Nephron (organoid): ENCODE data around the gene PATJ.

Source experiments
- H3K27ac Mint-ChIP-seq, 3 experiments: 2 replicates each; pipeline ENCODE4 v1.8.0; 2020; ENCODE audit warnings: mixed read lengths in 3 of 3, mild to moderate bottlenecking in 2 of 3, moderate library complexity in 1 of 3
- H3K27me3 Mint-ChIP-seq: 2 replicates; pipeline ENCODE4 v1.8.0; 2021; ENCODE audit warnings: low read depth, mild to moderate bottlenecking, moderate library complexity, mixed read lengths
- H3K36me3 Mint-ChIP-seq: 2 replicates; pipeline ENCODE4 v1.8.0; 2020; ENCODE audit warnings: low read depth, mixed read lengths
- H3K4me1 Mint-ChIP-seq: 2 replicates; pipeline ENCODE4 v1.8.0; 2020; ENCODE audit warnings: mixed read lengths
- H3K4me3 Mint-ChIP-seq, 3 experiments: 2 replicates each; pipeline ENCODE4 v1.8.0; 2020; ENCODE audit warnings: mild to moderate bottlenecking in 3 of 3, mixed read lengths in 3 of 3, moderate library complexity in 2 of 3
- H3K9me3 Mint-ChIP-seq: 2 replicates; pipeline ENCODE4 v1.8.0; 2020; ENCODE audit warnings: mixed read lengths
- CTCF ChIP-seq, 3 experiments: fragments of 200-600 bp; sonication (generic); IDR thresholded peaks; one replicate each; pipeline ENCODE4 v1.5.0; 2021; ENCODE audit warnings: antibody characterized with exemption in 3 of 3; ENCODE audit not compliant: unreplicated experiment in 3 of 3

PATJ gene

DNA sequence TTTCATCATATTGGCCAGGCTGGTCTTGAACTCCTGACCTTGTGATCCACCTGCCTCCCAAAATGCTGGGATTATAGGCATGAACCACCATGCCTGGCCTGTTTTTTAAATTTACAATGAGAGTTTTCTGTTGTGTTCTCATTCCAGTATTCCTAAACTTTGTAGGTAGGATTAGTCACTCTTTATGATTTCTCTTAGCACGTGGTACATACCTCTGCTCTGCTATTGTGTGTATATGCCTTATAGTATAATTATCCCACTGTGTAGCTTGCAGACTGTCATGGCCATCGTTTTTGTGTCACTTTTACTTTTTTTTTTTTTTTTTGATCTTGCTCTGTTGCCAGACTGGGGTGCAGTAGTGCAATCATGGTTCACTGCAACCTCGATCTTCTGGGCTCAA lies 14.5 kb downstream of the PATJ start:
- H3K36me3 Mint-ChIP-seq = no peaks in the 10 kb centered on the region
- H3K4me3 Mint-ChIP-seq = no peak overlapping the region
- H3K27ac Mint-ChIP-seq = no peak overlapping the region
- no peaks in the 10 kb centered on the region for H3K27me3 Mint-ChIP-seq
- TF ChIP-seq CTCF (IDR thresholded peaks at IDR 0.05; ENCODE audit: unreplicated experiment in 3 of 3) = no peak
- no peaks in the 10 kb centered on the region for H3K9me3 Mint-ChIP-seq
- no peaks in the 10 kb centered on the region for H3K4me1 Mint-ChIP-seq

- no peak overlapping the region for H3K27ac Mint-ChIP-seq
- H3K4me3 Mint-ChIP-seq = no peak overlapping the region
- H3K4me1 Mint-ChIP-seq = no peaks in the 10 kb centered on the region
- no peaks in the 10 kb centered on the region for H3K27me3 Mint-ChIP-seq
- no peak for TF ChIP-seq CTCF (IDR thresholded peaks at IDR 0.05; ENCODE audit: unreplicated experiment in 3 of 3)
- H3K9me3 Mint-ChIP-seq = no peaks in the 10 kb centered on the region
- no peaks in the 10 kb centered on the region for H3K36me3 Mint-ChIP-seq
These were observed 15.7 kb downstream of the PATJ start for GRCh38 chr1:61757950-61758349.

GRCh38 chr1:61770131-61770530 lies 27.9 kb downstream of the PATJ start:
- H3K9me3 Mint-ChIP-seq = no peaks in the 10 kb centered on the region
- H3K4me1 Mint-ChIP-seq = no peaks in the 10 kb centered on the region
- peaks cover 21% of the 10 kb centered on the region for H3K36me3 Mint-ChIP-seq
- no peak for TF ChIP-seq CTCF (IDR thresholded peaks at IDR 0.05; ENCODE audit: unreplicated experiment in 3 of 3)
- H3K4me3 Mint-ChIP-seq = no peak overlapping the region
- no peak overlapping the region for H3K27ac Mint-ChIP-seq
- no peaks in the 10 kb centered on the region for H3K27me3 Mint-ChIP-seq

GRCh38 chr1:61776091-61776490 lies 33.8 kb downstream of the PATJ start:
- TF ChIP-seq CTCF (IDR thresholded peaks at IDR 0.05; ENCODE audit: unreplicated experiment in 3 of 3) = no peak
- no peaks in the 10 kb centered on the region for H3K27me3 Mint-ChIP-seq
- H3K4me1 Mint-ChIP-seq = peaks cover 5% of the 10 kb centered on the region
- no peak overlapping the region for H3K4me3 Mint-ChIP-seq
- peaks cover 17% of the 10 kb centered on the region for H3K36me3 Mint-ChIP-seq
- H3K9me3 Mint-ChIP-seq = no peaks in the 10 kb centered on the region
- no peak overlapping the region for H3K27ac Mint-ChIP-seq

- no peak overlapping the region for H3K4me3 Mint-ChIP-seq
- peaks cover 19% of the 10 kb centered on the region for H3K36me3 Mint-ChIP-seq
- no peak for TF ChIP-seq CTCF (IDR thresholded peaks at IDR 0.05; ENCODE audit: unreplicated experiment in 3 of 3)
- H3K9me3 Mint-ChIP-seq = no peaks in the 10 kb centered on the region
- H3K4me1 Mint-ChIP-seq = peaks cover 5% of the 10 kb centered on the region
- no peak overlapping the region for H3K27ac Mint-ChIP-seq
- H3K27me3 Mint-ChIP-seq = no peaks in the 10 kb centered on the region
These were observed 37.0 kb downstream of the PATJ start for GRCh38 chr1:61779231-61779630.

DNA sequence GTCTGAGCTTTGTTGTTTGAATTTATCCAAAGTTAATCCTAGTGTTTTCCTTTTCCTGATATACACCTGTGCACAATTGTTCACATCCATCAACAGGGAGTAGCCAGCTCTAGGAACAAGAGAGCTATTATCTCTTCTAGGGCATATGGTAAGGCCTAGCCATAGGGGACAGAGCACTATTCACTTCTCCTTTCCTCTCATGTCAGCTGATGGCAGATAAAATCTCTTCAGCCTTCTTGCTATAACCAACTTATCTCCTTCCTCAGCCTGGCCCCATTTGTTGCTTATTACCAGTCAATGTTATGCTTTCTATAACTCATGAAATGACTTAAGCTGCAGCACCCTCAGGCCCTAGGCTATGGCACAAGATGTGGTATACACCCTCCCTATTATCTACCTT lies 38.9 kb downstream of the PATJ start:
- Mint-ChIP-seq H3K36me3 (peaks cover 12% of the 10 kb centered on the region), H3K27me3 (no peaks in the 10 kb centered on the region), H3K4me3 (no peak overlapping the region), H3K27ac (no peak overlapping the region), H3K4me1 (peaks cover under 1% of the 10 kb centered on the region), H3K9me3 (no peaks in the 10 kb centered on the region)
- no peak for TF ChIP-seq CTCF (IDR thresholded peaks at IDR 0.05; ENCODE audit: unreplicated experiment in 3 of 3)
